H1 (cell line): ENCODE data around the gene MDK. TPM values are rescaled to one million over a fixed set of nuclear protein-coding genes. Genes with fewer than 3 reads are reported as not detected.

ENCODE experiments used
- BCL11A ChIP-seq, 2 experiments: IDR thresholded peaks; one replicate each; pipeline ENCODE4 v1.6.1; 2011; ENCODE audit warnings: low read depth in 2 of 2, low read length in 2 of 2, mild to moderate bottlenecking in 2 of 2
- EP300 ChIP-seq, 2 experiments: IDR thresholded peaks; 1 replicate in 1 of 2; 2 replicates in 1 of 2; pipeline ENCODE4 v1.6.1; 2011 to 2012; ENCODE audit warnings: low read depth in 2 of 2, low read length in 2 of 2, mild to moderate bottlenecking in 2 of 2, borderline replicate concordance in 1 of 2, inconsistent platforms in 1 of 2, moderate library complexity in 1 of 2
- MAFK ChIP-seq: IDR thresholded peaks from 2 replicates; pipeline ENCODE4 v1.6.1; 2012; ENCODE audit warnings: low read depth, mild to moderate bottlenecking, improper control_type of control experiment, low read length
- NRF1 ChIP-seq: IDR thresholded peaks from 2 replicates; pipeline ENCODE4 v1.6.1; 2011; ENCODE audit warnings: mild to moderate bottlenecking, low read depth, low read length, improper control_type of control experiment
- POLR2AphosphoS5 ChIP-seq: IDR thresholded peaks from 2 replicates; pipeline ENCODE4 v1.6.1; 2011; ENCODE audit warnings: low read depth, low read length
- RXRA ChIP-seq: IDR thresholded peaks from 2 replicates; pipeline ENCODE4 v1.6.1; 2011; ENCODE audit warnings: low read depth, mild to moderate bottlenecking, low read length, moderate library complexity; ENCODE audit not compliant: insufficient read depth
- SIN3A ChIP-seq, 2 experiments: IDR thresholded peaks in 1 of 2; conservative IDR thresholded peaks in 1 of 2; 2 replicates each; pipeline ENCODE4 v1.6.1; 2011 to 2012; ENCODE audit warnings: low read length in 2 of 2, improper control_type of control experiment in 1 of 2, low read depth in 1 of 2, mild to moderate bottlenecking in 1 of 2
- SRF ChIP-seq: IDR thresholded peaks from 2 replicates; pipeline ENCODE4 v1.6.1; 2011; ENCODE audit warnings: mild to moderate bottlenecking, low read depth, low read length, moderate library complexity
- TCF12 ChIP-seq: IDR thresholded peaks from 2 replicates; pipeline ENCODE4 v1.6.1; 2011; ENCODE audit warnings: low read depth, mild to moderate bottlenecking, low read length
- polyA plus RNA-seq, 7 experiments: library from polyadenylated mRNA; depleted of rRNA in 3 of 7; stranded (reverse) in 5 of 7; unstranded in 2 of 7; fragments of >200 nt in 5 of 7; fragments of 200-250 nt in 2 of 7; gene quantifications; 1 replicate in 5 of 7; 2 replicates in 1 of 7; 4 replicates in 1 of 7; pipeline versions ENCODE4 v1.2.1 to v1.2.3, GENCODE V29; 2011 to 2013; ENCODE audit warnings: missing spikeins in 2 of 7, mixed read lengths in 2 of 7
- total RNA-seq: library from RNA; stranded (reverse); fragmentation: NEBNext Ultra II Directional; extraction: Animal tissue kit (Norgen Biotek cat#: 25700); gene quantifications from 2 replicates; pipeline ENCODE4 v1.2.1, GENCODE V29; 2021
- TF ChIP-seq, protein P1 (sequence below): fragments of 300-600 bp; sonication (generic); IDR thresholded peaks from 2 replicates; pipeline ENCODE4 v1.7.1; 2012; ENCODE audit warnings: low read length, moderate library complexity, mild to moderate bottlenecking, inconsistent platforms; ENCODE audit not compliant: insufficient replicate concordance

MDK gene
- total and polyA plus RNA-seq, 2 of the 8 experiments (the other 6 are each of a cell fraction or from before 2014, with no cell fraction given): 309 to 606 TPM

GRCh38 chr11:46338636-46338987, 42.9 kb upstream of the MDK start (continued):
- TF ChIP-seq, protein P1, sequence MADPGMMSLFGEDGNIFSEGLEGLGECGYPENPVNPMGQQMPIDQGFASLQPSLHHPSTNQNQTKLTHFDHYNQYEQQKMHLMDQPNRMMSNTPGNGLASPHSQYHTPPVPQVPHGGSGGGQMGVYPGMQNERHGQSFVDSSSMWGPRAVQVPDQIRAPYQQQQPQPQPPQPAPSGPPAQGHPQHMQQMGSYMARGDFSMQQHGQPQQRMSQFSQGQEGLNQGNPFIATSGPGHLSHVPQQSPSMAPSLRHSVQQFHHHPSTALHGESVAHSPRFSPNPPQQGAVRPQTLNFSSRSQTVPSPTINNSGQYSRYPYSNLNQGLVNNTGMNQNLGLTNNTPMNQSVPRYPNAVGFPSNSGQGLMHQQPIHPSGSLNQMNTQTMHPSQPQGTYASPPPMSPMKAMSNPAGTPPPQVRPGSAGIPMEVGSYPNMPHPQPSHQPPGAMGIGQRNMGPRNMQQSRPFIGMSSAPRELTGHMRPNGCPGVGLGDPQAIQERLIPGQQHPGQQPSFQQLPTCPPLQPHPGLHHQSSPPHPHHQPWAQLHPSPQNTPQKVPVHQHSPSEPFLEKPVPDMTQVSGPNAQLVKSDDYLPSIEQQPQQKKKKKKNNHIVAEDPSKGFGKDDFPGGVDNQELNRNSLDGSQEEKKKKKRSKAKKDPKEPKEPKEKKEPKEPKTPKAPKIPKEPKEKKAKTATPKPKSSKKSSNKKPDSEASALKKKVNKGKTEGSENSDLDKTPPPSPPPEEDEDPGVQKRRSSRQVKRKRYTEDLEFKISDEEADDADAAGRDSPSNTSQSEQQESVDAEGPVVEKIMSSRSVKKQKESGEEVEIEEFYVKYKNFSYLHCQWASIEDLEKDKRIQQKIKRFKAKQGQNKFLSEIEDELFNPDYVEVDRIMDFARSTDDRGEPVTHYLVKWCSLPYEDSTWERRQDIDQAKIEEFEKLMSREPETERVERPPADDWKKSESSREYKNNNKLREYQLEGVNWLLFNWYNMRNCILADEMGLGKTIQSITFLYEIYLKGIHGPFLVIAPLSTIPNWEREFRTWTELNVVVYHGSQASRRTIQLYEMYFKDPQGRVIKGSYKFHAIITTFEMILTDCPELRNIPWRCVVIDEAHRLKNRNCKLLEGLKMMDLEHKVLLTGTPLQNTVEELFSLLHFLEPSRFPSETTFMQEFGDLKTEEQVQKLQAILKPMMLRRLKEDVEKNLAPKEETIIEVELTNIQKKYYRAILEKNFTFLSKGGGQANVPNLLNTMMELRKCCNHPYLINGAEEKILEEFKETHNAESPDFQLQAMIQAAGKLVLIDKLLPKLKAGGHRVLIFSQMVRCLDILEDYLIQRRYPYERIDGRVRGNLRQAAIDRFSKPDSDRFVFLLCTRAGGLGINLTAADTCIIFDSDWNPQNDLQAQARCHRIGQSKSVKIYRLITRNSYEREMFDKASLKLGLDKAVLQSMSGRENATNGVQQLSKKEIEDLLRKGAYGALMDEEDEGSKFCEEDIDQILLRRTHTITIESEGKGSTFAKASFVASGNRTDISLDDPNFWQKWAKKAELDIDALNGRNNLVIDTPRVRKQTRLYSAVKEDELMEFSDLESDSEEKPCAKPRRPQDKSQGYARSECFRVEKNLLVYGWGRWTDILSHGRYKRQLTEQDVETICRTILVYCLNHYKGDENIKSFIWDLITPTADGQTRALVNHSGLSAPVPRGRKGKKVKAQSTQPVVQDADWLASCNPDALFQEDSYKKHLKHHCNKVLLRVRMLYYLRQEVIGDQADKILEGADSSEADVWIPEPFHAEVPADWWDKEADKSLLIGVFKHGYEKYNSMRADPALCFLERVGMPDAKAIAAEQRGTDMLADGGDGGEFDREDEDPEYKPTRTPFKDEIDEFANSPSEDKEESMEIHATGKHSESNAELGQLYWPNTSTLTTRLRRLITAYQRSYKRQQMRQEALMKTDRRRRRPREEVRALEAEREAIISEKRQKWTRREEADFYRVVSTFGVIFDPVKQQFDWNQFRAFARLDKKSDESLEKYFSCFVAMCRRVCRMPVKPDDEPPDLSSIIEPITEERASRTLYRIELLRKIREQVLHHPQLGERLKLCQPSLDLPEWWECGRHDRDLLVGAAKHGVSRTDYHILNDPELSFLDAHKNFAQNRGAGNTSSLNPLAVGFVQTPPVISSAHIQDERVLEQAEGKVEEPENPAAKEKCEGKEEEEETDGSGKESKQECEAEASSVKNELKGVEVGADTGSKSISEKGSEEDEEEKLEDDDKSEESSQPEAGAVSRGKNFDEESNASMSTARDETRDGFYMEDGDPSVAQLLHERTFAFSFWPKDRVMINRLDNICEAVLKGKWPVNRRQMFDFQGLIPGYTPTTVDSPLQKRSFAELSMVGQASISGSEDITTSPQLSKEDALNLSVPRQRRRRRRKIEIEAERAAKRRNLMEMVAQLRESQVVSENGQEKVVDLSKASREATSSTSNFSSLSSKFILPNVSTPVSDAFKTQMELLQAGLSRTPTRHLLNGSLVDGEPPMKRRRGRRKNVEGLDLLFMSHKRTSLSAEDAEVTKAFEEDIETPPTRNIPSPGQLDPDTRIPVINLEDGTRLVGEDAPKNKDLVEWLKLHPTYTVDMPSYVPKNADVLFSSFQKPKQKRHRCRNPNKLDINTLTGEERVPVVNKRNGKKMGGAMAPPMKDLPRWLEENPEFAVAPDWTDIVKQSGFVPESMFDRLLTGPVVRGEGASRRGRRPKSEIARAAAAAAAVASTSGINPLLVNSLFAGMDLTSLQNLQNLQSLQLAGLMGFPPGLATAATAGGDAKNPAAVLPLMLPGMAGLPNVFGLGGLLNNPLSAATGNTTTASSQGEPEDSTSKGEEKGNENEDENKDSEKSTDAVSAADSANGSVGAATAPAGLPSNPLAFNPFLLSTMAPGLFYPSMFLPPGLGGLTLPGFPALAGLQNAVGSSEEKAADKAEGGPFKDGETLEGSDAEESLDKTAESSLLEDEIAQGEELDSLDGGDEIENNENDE: no peak
- TF ChIP-seq RXRA (no peak), SIN3A (conservative IDR thresholded peaks at IDR 0.05 in 1 of 2, IDR thresholded peaks at IDR 0.05 in 1 of 2; ENCODE audit: low read depth in 1 of 2, low read length in 2 of 2) (no peak; a peak in 1 of 4 replicates), POLR2AphosphoS5 (no peak), EP300 (IDR thresholded peaks at IDR 0.05; ENCODE audit: borderline replicate concordance in 1 of 2, low read depth in 2 of 2, low read length in 2 of 2) (no peak), MAFK (no peak), NRF1 (no peak), BCL11A (IDR thresholded peaks at IDR 0.05; ENCODE audit: low read depth in 2 of 2, low read length in 2 of 2) (no peak), TCF12 (no peak), SRF (no peak)
